CD14-positive monocyte (primary cell): ENCODE data around the gene SNX25. TPM values are rescaled to one million over a fixed set of nuclear protein-coding genes. Genes with fewer than 3 reads are reported as not detected.

Experiments
- DNase-seq, 3 donors: peaks; one replicate each; pipeline ENCODE4 v3.0.0-alpha.2; 2011 to 2022
- H2AFZ ChIP-seq: 2 replicates; pipeline ENCODE4 v1.6.0; 2012; ENCODE audit warnings: mild to moderate bottlenecking, low read depth, low read length, inconsistent platforms; ENCODE audit not compliant: insufficient read depth, poor library complexity, severe bottlenecking
- H3K27ac ChIP-seq, 2 donors: 1 replicate in 1 of 2; 2 replicates in 1 of 2; pipeline ENCODE4 v1.5.1; 2012 to 2013; ENCODE audit warnings: low read length in 2 of 2, control low read depth in 1 of 2, inconsistent platforms in 1 of 2, low read depth in 1 of 2, mild to moderate bottlenecking in 1 of 2
- H3K27me3 ChIP-seq, 2 donors: one replicate each; pipeline versions ENCODE4 v1.6.0 to v1.6.1; 2011 to 2013; ENCODE audit warnings: low read length in 2 of 2; ENCODE audit not compliant: control insufficient read depth in 2 of 2, insufficient read depth in 2 of 2
- H3K36me3 ChIP-seq, 2 donors: replicated peaks in 1 of 2; 1 replicate in 1 of 2; 2 replicates in 1 of 2; pipeline versions ENCODE4 v1.5.1 to v1.6.1; 2012 to 2013; ENCODE audit warnings: low read length in 2 of 2, control low read depth in 1 of 2, inconsistent platforms in 1 of 2, mild to moderate bottlenecking in 1 of 2; ENCODE audit not compliant: insufficient read depth in 2 of 2, control insufficient read depth in 1 of 2
- H3K4me1 ChIP-seq, 2 donors: 1 replicate in 1 of 2; 2 replicates in 1 of 2; pipeline versions ENCODE4 v1.5.1 to v1.6.1; 2012 to 2013; ENCODE audit warnings: low read length in 2 of 2, control low read depth in 1 of 2, inconsistent platforms in 1 of 2, mild to moderate bottlenecking in 1 of 2, moderate library complexity in 1 of 2; ENCODE audit not compliant: insufficient read depth in 2 of 2, control insufficient read depth in 1 of 2
- H3K4me2 ChIP-seq: replicated peaks from 2 replicates; pipeline ENCODE3; 2012; ENCODE audit warnings: low read length, moderate library complexity, mild to moderate bottlenecking; ENCODE audit not compliant: poor library complexity, severe bottlenecking; ENCODE audit errors: extremely low read depth
- H3K4me3 ChIP-seq, 3 experiments: fragments of 200-600 bp in 1 of 3; sonication (generic) in 1 of 3; replicated peaks in 1 of 3; 1 replicate in 2 of 3; 2 replicates in 1 of 3; pipeline ENCODE4 v1.5.1; 2011 to 2013; ENCODE audit warnings: low read length in 3 of 3, mild to moderate bottlenecking in 3 of 3, control low read depth in 2 of 3, low read depth in 2 of 3, inconsistent platforms in 1 of 3, moderate library complexity in 1 of 3
- H3K79me2 ChIP-seq: 2 replicates; pipeline ENCODE4 v1.6.0; 2012; ENCODE audit warnings: mild to moderate bottlenecking, control low read depth, inconsistent platforms, low read length, moderate library complexity; ENCODE audit not compliant: insufficient read depth
- H3K9ac ChIP-seq: 2 replicates; pipeline ENCODE4 v1.6.0; 2017; ENCODE audit warnings: low read length, mild to moderate bottlenecking; ENCODE audit not compliant: insufficient read depth, poor library complexity, severe bottlenecking
- H3K9me3 ChIP-seq, 2 donors: replicated peaks in 1 of 2; 1 replicate in 1 of 2; 2 replicates in 1 of 2; pipeline versions ENCODE4 v1.5.1 to v1.6.1; 2012 to 2013; ENCODE audit warnings: low read length in 2 of 2, control low read depth in 1 of 2; ENCODE audit not compliant: control insufficient read depth in 1 of 2, insufficient read depth in 1 of 2
- H4K20me1 ChIP-seq: 2 replicates; pipeline ENCODE4 v1.6.0; 2012; ENCODE audit warnings: mild to moderate bottlenecking, low read length, control low read depth, moderate library complexity; ENCODE audit not compliant: insufficient read depth
- H3K27ac Mint-ChIP-seq, 7 donors: one replicate each; pipeline ENCODE4 v1.8.0; 2020; ENCODE audit warnings: mild to moderate bottlenecking in 7 of 7, mixed read lengths in 7 of 7, moderate library complexity in 6 of 7, inconsistent platforms in 2 of 7
- H3K27me3 Mint-ChIP-seq, 3 donors: one replicate each; pipeline ENCODE4 v1.8.0; 2021 to 2022; ENCODE audit warnings: low read depth in 3 of 3, mild to moderate bottlenecking in 3 of 3, mixed read lengths in 3 of 3, moderate library complexity in 3 of 3, inconsistent platforms in 1 of 3
- H3K36me3 Mint-ChIP-seq, 2 donors: one replicate each; pipeline ENCODE4 v1.8.0; 2020; ENCODE audit warnings: mixed read lengths in 2 of 2, inconsistent platforms in 1 of 2, mild to moderate bottlenecking in 1 of 2
- H3K4me1 Mint-ChIP-seq: one replicate; pipeline ENCODE4 v1.8.0; 2020; ENCODE audit warnings: mild to moderate bottlenecking, mixed read lengths
- H3K4me3 Mint-ChIP-seq, 2 donors: one replicate each; pipeline ENCODE4 v1.8.0; 2020; ENCODE audit warnings: mild to moderate bottlenecking in 2 of 2, mixed read lengths in 2 of 2, moderate library complexity in 1 of 2
- H3K9me3 Mint-ChIP-seq, 7 donors: one replicate each; pipeline ENCODE4 v1.8.0; 2020 to 2022; ENCODE audit warnings: mixed read lengths in 7 of 7, mild to moderate bottlenecking in 6 of 7, moderate library complexity in 6 of 7, inconsistent platforms in 2 of 7
- WGBS: methylation state at CpG from one replicate; pipeline ENCODE4 v1.1.5; 2013; ENCODE audit warnings: missing lambda C conversion rate; ENCODE audit not compliant: insufficient coverage; 5-methylcytosine and 5-hydroxymethylcytosine counted together
- intact Hi-C, 2 donors: fragments of 100-400 bp; cut with micrococcal nuclease; formaldehyde crosslinking; loops; one replicate each; pipeline versions ENCODE4 v1.15.0 to v1.15.1; 2023
- polyA plus RNA-seq, 3 donors: library from polyadenylated mRNA; depleted of rRNA in 1 of 3; unstranded in 2 of 3; stranded (reverse) in 1 of 3; fragments of 300-500 nt in 2 of 3; fragments of >200 nt in 1 of 3; fragmentation: Illumina TruSeq in 2 of 3; gene quantifications; 1 replicate in 2 of 3; 2 replicates in 1 of 3; pipeline ENCODE4 v1.2.3, GENCODE V29; 2012 to 2021
- TF ChIP-seq, protein P1 (sequence below): fragments of 200-600 bp; IDR thresholded peaks from one replicate; pipeline ENCODE4 v1.8.0; 2022; ENCODE audit warnings: antibody characterized with exemption, mild to moderate bottlenecking

Gene SNX25
- polyA plus RNA-seq, 3 donors = 0.31 to 0.40 (median 0.36) TPM

DNA sequence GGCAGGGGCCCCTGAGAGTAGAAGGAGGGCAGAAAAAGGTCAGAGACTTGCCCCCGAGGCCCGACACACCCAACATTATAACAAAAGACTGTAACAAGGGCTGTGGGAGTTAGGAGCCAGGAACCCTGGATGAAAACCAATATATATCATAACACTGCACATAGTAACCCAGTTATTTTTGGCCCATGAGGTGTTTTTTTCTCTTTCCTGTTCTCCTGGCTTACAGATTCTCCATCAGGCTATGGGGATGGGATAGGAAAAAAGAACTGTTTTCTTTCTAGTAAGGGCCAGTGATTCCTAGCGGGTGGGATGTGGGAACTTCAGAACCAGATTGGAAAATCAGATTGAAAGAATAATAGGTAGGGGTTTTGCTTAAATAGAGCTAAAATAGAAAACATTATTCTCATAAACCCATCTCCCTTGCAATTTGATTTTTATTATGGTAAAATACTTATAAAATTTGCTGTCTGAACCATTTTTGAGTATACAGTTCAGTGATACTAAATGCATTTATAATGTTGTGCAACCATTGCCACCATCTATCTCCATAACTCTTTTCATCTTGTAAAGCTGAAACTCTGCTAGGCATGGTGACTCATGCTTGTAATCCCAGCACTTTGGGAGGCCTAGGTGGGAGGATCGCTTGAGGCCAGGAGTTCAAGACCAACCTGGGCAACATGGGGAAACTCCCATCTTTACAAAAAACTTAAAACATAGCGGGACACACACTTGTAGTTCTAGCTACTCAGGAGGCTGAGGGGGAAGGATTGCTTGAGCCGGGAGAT is 33.5 kb downstream of the SNX25 start:
- Histone ChIP-seq H3K9ac (no peak overlapping the region), H3K36me3 (no peaks in the 10 kb centered on the region), H3K27me3 (no peaks in the 10 kb centered on the region), H3K9me3 (no peaks in the 10 kb centered on the region), H3K4me3 (no peak overlapping the region), H4K20me1 (no peaks in the 10 kb centered on the region), H3K4me2 (no peak overlapping the region), H3K4me1 (no peaks in the 10 kb centered on the region), H2AFZ (no peak overlapping the region), H3K79me2 (no peaks in the 10 kb centered on the region), H3K27ac (no peak overlapping the region)
- Mint-ChIP-seq H3K27me3 (peaks cover 2 to 10% (median 4%) of the 10 kb centered on the region in 3 donors), H3K36me3 (no peaks in the 10 kb centered on the region), H3K4me3 (no peak overlapping the region), H3K27ac (peak overlapping the region in 1 of 7 donors; percentile 52), H3K9me3 (peaks cover 0 to 15% (median 11%) of the 10 kb centered on the region in 7 donors), H3K4me1 (no peaks in the 10 kb centered on the region)
- DNase-seq = no peak
- TF ChIP-seq, protein P1, sequence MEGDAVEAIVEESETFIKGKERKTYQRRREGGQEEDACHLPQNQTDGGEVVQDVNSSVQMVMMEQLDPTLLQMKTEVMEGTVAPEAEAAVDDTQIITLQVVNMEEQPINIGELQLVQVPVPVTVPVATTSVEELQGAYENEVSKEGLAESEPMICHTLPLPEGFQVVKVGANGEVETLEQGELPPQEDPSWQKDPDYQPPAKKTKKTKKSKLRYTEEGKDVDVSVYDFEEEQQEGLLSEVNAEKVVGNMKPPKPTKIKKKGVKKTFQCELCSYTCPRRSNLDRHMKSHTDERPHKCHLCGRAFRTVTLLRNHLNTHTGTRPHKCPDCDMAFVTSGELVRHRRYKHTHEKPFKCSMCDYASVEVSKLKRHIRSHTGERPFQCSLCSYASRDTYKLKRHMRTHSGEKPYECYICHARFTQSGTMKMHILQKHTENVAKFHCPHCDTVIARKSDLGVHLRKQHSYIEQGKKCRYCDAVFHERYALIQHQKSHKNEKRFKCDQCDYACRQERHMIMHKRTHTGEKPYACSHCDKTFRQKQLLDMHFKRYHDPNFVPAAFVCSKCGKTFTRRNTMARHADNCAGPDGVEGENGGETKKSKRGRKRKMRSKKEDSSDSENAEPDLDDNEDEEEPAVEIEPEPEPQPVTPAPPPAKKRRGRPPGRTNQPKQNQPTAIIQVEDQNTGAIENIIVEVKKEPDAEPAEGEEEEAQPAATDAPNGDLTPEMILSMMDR = no peak
- 100% methylated on average over 1 of the region's 6 CpGs for WGBS
- intact Hi-C loops = no loop called here

DNA sequence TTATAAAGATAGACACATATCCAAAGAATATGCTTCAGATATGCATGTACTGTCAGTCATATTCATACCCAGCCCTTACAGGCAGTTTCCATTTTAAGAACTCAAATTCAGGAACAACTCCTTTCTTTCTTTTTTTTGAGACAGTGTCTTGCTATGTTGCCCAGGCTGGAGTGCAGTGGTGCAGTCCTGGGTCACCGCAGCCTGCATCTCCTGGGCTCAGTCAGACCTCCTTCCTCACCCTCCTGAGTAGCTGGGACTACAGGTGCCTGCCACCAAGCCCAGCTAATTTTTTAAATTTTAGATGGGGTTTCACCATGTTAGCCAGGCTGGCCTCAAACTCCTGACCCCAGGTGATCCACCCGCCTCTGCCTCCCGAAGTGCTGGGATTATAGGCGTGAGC is 34.5 kb downstream of the SNX25 start:
- H3K4me1 Mint-ChIP-seq = no peaks in the 10 kb centered on the region
- H3K4me3 ChIP-seq = no peak overlapping the region
- 100% methylated on average over 4 of the region's 4 CpGs for WGBS
- no peak overlapping the region for H3K4me3 Mint-ChIP-seq
- H3K27ac ChIP-seq = no peak overlapping the region
- TF ChIP-seq, protein P1 = no peak
- no peak overlapping the region for H2AFZ ChIP-seq
- no peak overlapping the region for H3K27ac Mint-ChIP-seq
- intact Hi-C loops = no loop called here
- H3K9me3 Mint-ChIP-seq = peaks cover 0 to 11% (median 3%) of the 10 kb centered on the region in 7 donors
- H3K9me3 ChIP-seq = no peaks in the 10 kb centered on the region
- DNase-seq = no peak
- H3K36me3 ChIP-seq = no peaks in the 10 kb centered on the region
- no peaks in the 10 kb centered on the region for H3K4me1 ChIP-seq
- no peak overlapping the region for H3K9ac ChIP-seq
- no peak overlapping the region for H3K4me2 ChIP-seq
- H3K27me3 Mint-ChIP-seq = peaks cover 2 to 7% (median 4%) of the 10 kb centered on the region in 3 donors
- no peaks in the 10 kb centered on the region for H3K27me3 ChIP-seq
- H3K79me2 ChIP-seq = no peaks in the 10 kb centered on the region
- no peaks in the 10 kb centered on the region for H3K36me3 Mint-ChIP-seq
- H4K20me1 ChIP-seq = no peaks in the 10 kb centered on the region
